ENCODE results near the gene CPLX1.

CPLX1 gene

GRCh38 chr4:834368-835147 lies 8.6 kb upstream of the CPLX1 start:
- H3K27me3 ChIP-seq (ENCODE audit: insufficient read depth, poor library complexity, severe bottlenecking), result no peaks in the 10 kb centered on the region

GRCh38 chr4:833731-834367 lies 7.9 kb upstream of the CPLX1 start:
- Histone ChIP-seq H3K4me1 (ENCODE audit: insufficient read depth, poor library complexity, severe bottlenecking) (no peaks in the 10 kb centered on the region), H3K27ac (ENCODE audit: poor library complexity, severe bottlenecking) (no peak overlapping the region), H3K9me3 (ENCODE audit: severe bottlenecking) (peaks cover 5% of the 10 kb centered on the region), H3K36me3 (ENCODE audit: low read depth) (no peaks in the 10 kb centered on the region), H3K27me3 (ENCODE audit: insufficient read depth, poor library complexity, severe bottlenecking) (no peaks in the 10 kb centered on the region), H3K4me3 (ENCODE audit: severe bottlenecking) (no peak overlapping the region)
- TF ChIP-seq CTCF (IDR thresholded peaks at IDR 0.05; ENCODE audit: poor library complexity, severe bottlenecking), result no peak
- peak; percentile 5; the same call in 1 of the 3 replicates for ATAC-seq (ENCODE audit: low read depth)
- DNase-seq (ENCODE audit: low spot score), result no peak

More at GRCh38 chr4:834368-835147, 8.6 kb upstream of the CPLX1 start:
- Histone ChIP-seq H3K9me3 (ENCODE audit: severe bottlenecking) (peaks cover 5% of the 10 kb centered on the region), H3K36me3 (ENCODE audit: low read depth) (no peaks in the 10 kb centered on the region), H3K27ac (ENCODE audit: poor library complexity, severe bottlenecking) (no peak overlapping the region), H3K4me1 (ENCODE audit: insufficient read depth, poor library complexity, severe bottlenecking) (no peaks in the 10 kb centered on the region), H3K4me3 (ENCODE audit: severe bottlenecking) (no peak overlapping the region)
- no peak for ATAC-seq (ENCODE audit: low read depth)
- peak; percentile 67 for DNase-seq (ENCODE audit: low spot score)
- no peak for TF ChIP-seq CTCF (IDR thresholded peaks at IDR 0.05; ENCODE audit: poor library complexity, severe bottlenecking)

- DNase-seq (ENCODE audit: low spot score), result no peak
- Histone ChIP-seq H3K36me3 (ENCODE audit: low read depth) (no peaks in the 10 kb centered on the region), H3K4me3 (ENCODE audit: severe bottlenecking) (no peak overlapping the region), H3K27ac (ENCODE audit: poor library complexity, severe bottlenecking) (no peak overlapping the region), H3K9me3 (ENCODE audit: severe bottlenecking) (peaks cover 5% of the 10 kb centered on the region), H3K4me1 (ENCODE audit: insufficient read depth, poor library complexity, severe bottlenecking) (no peaks in the 10 kb centered on the region), H3K27me3 (ENCODE audit: insufficient read depth, poor library complexity, severe bottlenecking) (peaks cover 3% of the 10 kb centered on the region)
- no peak for ATAC-seq (ENCODE audit: low read depth)
- TF ChIP-seq CTCF (IDR thresholded peaks at IDR 0.05; ENCODE audit: poor library complexity, severe bottlenecking), result no peak
Observed at GRCh38 chr4:833156-833555, 7.2 kb upstream of the CPLX1 start.

- Histone ChIP-seq H3K27me3 (ENCODE audit: insufficient read depth, poor library complexity, severe bottlenecking) (peaks cover 9% of the 10 kb centered on the region), H3K36me3 (ENCODE audit: low read depth) (no peaks in the 10 kb centered on the region), H3K4me3 (ENCODE audit: severe bottlenecking) (no peak overlapping the region), H3K4me1 (ENCODE audit: insufficient read depth, poor library complexity, severe bottlenecking) (no peaks in the 10 kb centered on the region), H3K27ac (ENCODE audit: poor library complexity, severe bottlenecking) (no peak overlapping the region), H3K9me3 (ENCODE audit: severe bottlenecking) (no peaks in the 10 kb centered on the region)
- DNase-seq (ENCODE audit: low spot score), result peak; percentile 52
- no peak for TF ChIP-seq CTCF (IDR thresholded peaks at IDR 0.05; ENCODE audit: poor library complexity, severe bottlenecking)
- no peak for ATAC-seq (ENCODE audit: low read depth)
Observed at GRCh38 chr4:832536-832935, 6.6 kb upstream of the CPLX1 start.

- Histone ChIP-seq H3K36me3 (ENCODE audit: low read depth) (no peaks in the 10 kb centered on the region), H3K9me3 (ENCODE audit: severe bottlenecking) (no peaks in the 10 kb centered on the region), H3K27me3 (ENCODE audit: insufficient read depth, poor library complexity, severe bottlenecking) (peaks cover 13% of the 10 kb centered on the region), H3K4me3 (ENCODE audit: severe bottlenecking) (no peak overlapping the region), H3K4me1 (ENCODE audit: insufficient read depth, poor library complexity, severe bottlenecking) (no peaks in the 10 kb centered on the region), H3K27ac (ENCODE audit: poor library complexity, severe bottlenecking) (no peak overlapping the region)
- no peak for TF ChIP-seq CTCF (IDR thresholded peaks at IDR 0.05; ENCODE audit: poor library complexity, severe bottlenecking)
- peak; percentile 33 for DNase-seq (ENCODE audit: low spot score)
- no peak for ATAC-seq (ENCODE audit: low read depth)
Observed at GRCh38 chr4:832108-832507, 6.2 kb upstream of the CPLX1 start.
